Measurements from ENCODE around the gene KDM2B. TPM values are rescaled to one million over a fixed set of nuclear protein-coding genes. Genes with fewer than 3 reads are reported as not detected.

The KDM2B gene
- total and polyA plus RNA-seq, 2 donors (not counting 3 experiments of a cell fraction or from before 2014, with no cell fraction given) = 26.8 to 37.3 TPM

DNA sequence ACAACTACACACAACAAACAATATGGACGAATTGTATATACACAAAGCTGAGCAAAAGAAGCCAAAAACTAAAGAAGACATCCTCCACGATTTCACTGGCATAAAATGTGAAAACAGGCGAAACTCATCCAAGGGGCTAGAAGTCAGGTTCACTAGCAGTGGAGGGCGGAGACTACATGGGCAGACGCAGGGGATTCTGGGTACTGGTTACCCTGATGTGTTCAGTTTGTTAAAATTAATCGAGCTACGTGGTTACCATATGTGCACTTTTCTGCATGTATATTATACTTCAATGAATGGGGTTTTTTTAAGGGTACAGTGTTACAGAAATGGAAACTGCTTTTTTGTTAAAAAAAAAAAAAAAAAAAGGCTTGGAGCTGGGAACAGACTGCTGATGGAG, 12.3 kb downstream of the KDM2B start:
- no peak overlapping the region for H2AFZ ChIP-seq (ENCODE audit: low read depth, low read length)
- intact Hi-C loops (cut with micrococcal nuclease) (no loop called here), dilution Hi-C loops (cut with MboI; ENCODE audit: extremely low pct_ligation_motif_present, low sequenced_read_pairs) (no loop called here)
- H4K20me1 ChIP-seq (replicated peaks; ENCODE audit: control insufficient read depth, extremely low read depth, insufficient read depth, low read length) = no peaks in the 10 kb centered on the region
- DNase-seq (ENCODE audit: low read depth, low spot score) (no peak), FAIRE-seq (no peak)
- H3K9me1 ChIP-seq (replicated peaks; ENCODE audit: control insufficient read depth, extremely low read depth, insufficient read depth, low read length) = no peaks in the 10 kb centered on the region
- POLR2A ChIA-PET = no interaction called here
- H3K4me3 ChIP-seq (replicated peaks in 1 of 3; ENCODE audit: insufficient read depth in 1 of 3, low read depth in 1 of 3, low read length in 3 of 3) = no peak overlapping the region
- H3K4me1 ChIP-seq (ENCODE audit: control insufficient read depth, extremely low read depth, insufficient read depth, low read length) = no peaks in the 10 kb centered on the region
- no peak overlapping the region for H3K9ac ChIP-seq (replicated peaks; ENCODE audit: extremely low read depth, insufficient read depth, low read length)
- no peak for TF ChIP-seq GATA2 (IDR thresholded peaks at IDR 0.05; ENCODE audit: insufficient read depth, insufficient read length, low read depth, low read length)
- TF ChIP-seq FOS (IDR thresholded peaks at IDR 0.05; ENCODE audit: borderline replicate concordance, insufficient read depth, low read length) = no peak
- no peak for TF ChIP-seq POLR2A (IDR thresholded peaks at IDR 0.05; ENCODE audit: low read depth, low read length)
- TF ChIP-seq, protein P1, sequence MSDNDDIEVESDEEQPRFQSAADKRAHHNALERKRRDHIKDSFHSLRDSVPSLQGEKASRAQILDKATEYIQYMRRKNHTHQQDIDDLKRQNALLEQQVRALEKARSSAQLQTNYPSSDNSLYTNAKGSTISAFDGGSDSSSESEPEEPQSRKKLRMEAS (IDR thresholded peaks at IDR 0.05; ENCODE audit: insufficient read depth, insufficient read length) = no peak
- no peak for TF ChIP-seq POLR2AphosphoS5 (IDR thresholded peaks at IDR 0.05; ENCODE audit: insufficient read depth, low read depth, low read length)
- TF ChIP-seq, protein P2, sequence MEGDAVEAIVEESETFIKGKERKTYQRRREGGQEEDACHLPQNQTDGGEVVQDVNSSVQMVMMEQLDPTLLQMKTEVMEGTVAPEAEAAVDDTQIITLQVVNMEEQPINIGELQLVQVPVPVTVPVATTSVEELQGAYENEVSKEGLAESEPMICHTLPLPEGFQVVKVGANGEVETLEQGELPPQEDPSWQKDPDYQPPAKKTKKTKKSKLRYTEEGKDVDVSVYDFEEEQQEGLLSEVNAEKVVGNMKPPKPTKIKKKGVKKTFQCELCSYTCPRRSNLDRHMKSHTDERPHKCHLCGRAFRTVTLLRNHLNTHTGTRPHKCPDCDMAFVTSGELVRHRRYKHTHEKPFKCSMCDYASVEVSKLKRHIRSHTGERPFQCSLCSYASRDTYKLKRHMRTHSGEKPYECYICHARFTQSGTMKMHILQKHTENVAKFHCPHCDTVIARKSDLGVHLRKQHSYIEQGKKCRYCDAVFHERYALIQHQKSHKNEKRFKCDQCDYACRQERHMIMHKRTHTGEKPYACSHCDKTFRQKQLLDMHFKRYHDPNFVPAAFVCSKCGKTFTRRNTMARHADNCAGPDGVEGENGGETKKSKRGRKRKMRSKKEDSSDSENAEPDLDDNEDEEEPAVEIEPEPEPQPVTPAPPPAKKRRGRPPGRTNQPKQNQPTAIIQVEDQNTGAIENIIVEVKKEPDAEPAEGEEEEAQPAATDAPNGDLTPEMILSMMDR (IDR thresholded peaks at IDR 0.05; ENCODE audit: extremely low read depth in 1 of 2, insufficient read depth in 1 of 2, low read depth in 1 of 2, low read length in 2 of 2) = no peak
- no peak for TF ChIP-seq MYC (IDR thresholded peaks at IDR 0.05; ENCODE audit: low read depth, low read length)
- no peak for TF ChIP-seq EZH2 (IDR thresholded peaks at IDR 0.05; ENCODE audit: borderline replicate concordance, low read depth, low read length, severe bottlenecking)
- no peak for TF ChIP-seq JUN (IDR thresholded peaks at IDR 0.05; ENCODE audit: borderline replicate concordance, insufficient read depth, insufficient read length, low read depth)
- no TSS peak for BruUV-seq (replicated peaks)
- no peak overlapping the region for H3K27ac ChIP-seq (ENCODE audit: insufficient read depth, low read depth, low read length)
- H3K9me3 ChIP-seq (replicated peaks; ENCODE audit: control insufficient read depth, insufficient read depth, low read length) = no peaks in the 10 kb centered on the region
- no peaks in the 10 kb centered on the region for H3K27me3 ChIP-seq (ENCODE audit: control insufficient read depth in 2 of 2, insufficient read depth in 2 of 2, low read length in 2 of 2)
- no peak overlapping the region for H3K4me2 ChIP-seq (ENCODE audit: insufficient read depth, low read length)
- H3K36me3 ChIP-seq (ENCODE audit: control insufficient read depth in 2 of 2, extremely low read depth in 1 of 2, insufficient read depth in 2 of 2, low read length in 2 of 2) = no peaks in the 10 kb centered on the region
- H3K79me2 ChIP-seq (ENCODE audit: control insufficient read depth, insufficient read depth, low read length) = no peaks in the 10 kb centered on the region
- CTCF ChIA-PET = interaction anchor here (1.5 kb wide), 1 partner anchor 100 kb away, joined by 6 read pairs; no protein-coding TSS in a partner anchor
